22Rv1 (cell line): ENCODE results near the gene CHCT1.
"Not testable (repeated sequence)": the region's sequence is repeated elsewhere in the genome, so short reads cannot be mapped to it uniquely, and the experiment has no call there.

Experiments
- H3K27ac ChIP-seq: fragments of 450-650 bp; 2 replicates; pipeline ENCODE4 v1.5.1; 2017
- CTCF ChIP-seq: fragments of 450-650 bp; IDR thresholded peaks from 2 replicates; pipeline ENCODE4 v1.5.1; 2017; ENCODE audit warnings: mild to moderate bottlenecking
- ZFX ChIP-seq: fragments of 450-650 bp; IDR thresholded peaks from 2 replicates; pipeline ENCODE4 v1.6.1; 2017; ENCODE audit warnings: antibody characterized with exemption, borderline replicate concordance

CHCT1 gene

DNA sequence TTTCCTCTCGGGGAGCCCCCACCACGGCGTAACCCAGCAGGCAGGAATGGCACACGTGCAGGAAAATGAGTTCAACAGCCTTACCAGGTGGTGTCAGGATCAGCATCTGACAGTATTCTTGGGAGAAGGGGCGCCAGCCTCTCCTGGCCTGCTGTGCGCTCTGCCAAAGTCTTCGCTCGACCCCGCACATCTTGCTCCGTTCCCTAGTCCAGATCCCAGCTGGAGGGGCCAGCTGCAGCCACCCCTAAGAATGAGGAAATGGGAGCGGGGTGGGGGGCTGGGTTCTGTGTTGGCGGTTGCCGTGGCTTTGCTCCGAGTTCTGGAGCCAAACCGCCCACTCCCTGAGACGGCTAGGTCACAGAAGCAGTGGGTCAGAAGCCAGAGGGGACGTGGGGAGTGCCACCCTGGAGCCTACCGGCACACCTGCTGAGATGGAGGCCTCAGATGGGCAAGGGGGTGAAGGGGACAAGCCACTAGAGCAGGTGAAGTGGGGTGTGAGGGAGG, at the start of gene CHCT1:
TSS of gene CHCT1 (plus strand) at position 328 of the 504 bp plus-strand sequence. CDS start at position 432, 104 bp downstream.
- TF ChIP-seq ZFX (no peak), CTCF (no peak)
- no peak within 1 kb of the TSS for H3K27ac ChIP-seq

GRCh38 chr17:60372790-60373483, 49.4 kb upstream of the CHCT1 start:
- no peak overlapping the region for H3K27ac ChIP-seq
- no peak for TF ChIP-seq ZFX
- TF ChIP-seq CTCF: no peak

- not testable (repeated sequence) for H3K27ac ChIP-seq
These were observed 44.1 kb upstream of the CHCT1 start for GRCh38 chr17:60378187-60378586.

DNA sequence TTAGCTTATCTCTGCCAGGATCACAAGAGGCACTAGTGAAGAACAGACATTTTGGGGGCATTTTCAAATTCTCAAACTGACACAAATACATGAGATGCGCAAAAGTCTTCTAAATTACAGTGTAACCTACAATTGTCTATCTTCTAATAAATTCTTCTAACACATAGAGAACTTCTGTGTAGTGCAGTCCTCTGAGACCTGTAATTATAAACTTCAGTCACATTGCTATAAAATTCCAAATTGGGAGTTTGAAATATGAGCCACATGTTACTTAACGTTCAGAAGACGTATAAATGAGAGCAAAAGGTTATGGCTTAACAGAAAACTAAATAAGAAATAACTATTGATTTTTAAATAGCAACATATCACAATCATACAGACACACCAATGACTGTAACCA, 42.8 kb upstream of the CHCT1 start:
- not testable (repeated sequence) for H3K27ac ChIP-seq

GRCh38 chr17:60381958-60382357, 40.3 kb upstream of the CHCT1 start:
- H3K27ac ChIP-seq: no peak overlapping the region
- TF ChIP-seq ZFX (no peak), CTCF (no peak)

GRCh38 chr17:60383379-60383778, 38.9 kb upstream of the CHCT1 start:
- TF ChIP-seq ZFX: no peak
- TF ChIP-seq CTCF: no peak

GRCh38 chr17:60384921-60385320, 37.4 kb upstream of the CHCT1 start:
- H3K27ac ChIP-seq: not testable (repeated sequence)

More at GRCh38 chr17:60383379-60383778, 38.9 kb upstream of the CHCT1 start:
- no peak overlapping the region for H3K27ac ChIP-seq

- TF ChIP-seq CTCF: no peak
- no peak for TF ChIP-seq ZFX
- no peak overlapping the region for H3K27ac ChIP-seq
These were observed 35.9 kb upstream of the CHCT1 start for GRCh38 chr17:60386147-60387058.
